ENCODE results near the gene FHL2.
A peak's percentile ranks its signal among the peaks of the same experiment; 100 is the strongest.

FHL2 gene

GRCh38 chr2:105403783-105404698, 5.2 kb upstream of the FHL2 start:
- Histone ChIP-seq H3K4me1 (ENCODE audit: control insufficient read depth, insufficient read depth, low read length) (peaks cover 7% of the 10 kb centered on the region), H3K27me3 (ENCODE audit: control insufficient read depth, insufficient read depth, low read length) (peaks cover 14% of the 10 kb centered on the region), H3K36me3 (ENCODE audit: control insufficient read depth, insufficient read depth, low read length) (no peaks in the 10 kb centered on the region), H3K9me3 (ENCODE audit: control insufficient read depth, insufficient read depth, low read length) (no peaks in the 10 kb centered on the region), H3K9ac (ENCODE audit: low read depth, low read length) (no peak overlapping the region), H3K4me3 (ENCODE audit: low read depth, low read length) (no peak overlapping the region)

- peaks cover 15% of the 10 kb centered on the region for H3K27me3 ChIP-seq (ENCODE audit: control insufficient read depth, insufficient read depth, low read length)
- H3K4me3 ChIP-seq (ENCODE audit: low read depth, low read length), result no peak overlapping the region
- no peaks in the 10 kb centered on the region for H3K9me3 ChIP-seq (ENCODE audit: control insufficient read depth, insufficient read depth, low read length)
- H3K9ac ChIP-seq (ENCODE audit: low read depth, low read length), result no peak overlapping the region
- no peaks in the 10 kb centered on the region for H3K36me3 ChIP-seq (ENCODE audit: control insufficient read depth, insufficient read depth, low read length)
- peaks cover 7% of the 10 kb centered on the region for H3K4me1 ChIP-seq (ENCODE audit: control insufficient read depth, insufficient read depth, low read length)
These were observed 4.5 kb upstream of the FHL2 start for GRCh38 chr2:105403241-105403782.

GRCh38 chr2:105402809-105403208, 4.0 kb upstream of the FHL2 start:
- Histone ChIP-seq H3K9me3 (ENCODE audit: control insufficient read depth, insufficient read depth, low read length) (no peaks in the 10 kb centered on the region), H3K9ac (ENCODE audit: low read depth, low read length) (no peak overlapping the region), H3K4me1 (ENCODE audit: control insufficient read depth, insufficient read depth, low read length) (peaks cover 7% of the 10 kb centered on the region)

GRCh38 chr2:105401867-105402266, 3.0 kb upstream of the FHL2 start:
- Histone ChIP-seq H3K27me3 (ENCODE audit: control insufficient read depth, insufficient read depth, low read length) (peaks cover 15% of the 10 kb centered on the region), H3K36me3 (ENCODE audit: control insufficient read depth, insufficient read depth, low read length) (no peaks in the 10 kb centered on the region), H3K4me1 (ENCODE audit: control insufficient read depth, insufficient read depth, low read length) (peaks cover 7% of the 10 kb centered on the region), H3K4me3 (ENCODE audit: low read depth, low read length) (no peak overlapping the region), H3K9me3 (ENCODE audit: control insufficient read depth, insufficient read depth, low read length) (no peaks in the 10 kb centered on the region), H3K9ac (ENCODE audit: low read depth, low read length) (no peak overlapping the region)

More at GRCh38 chr2:105402809-105403208, 4.0 kb upstream of the FHL2 start:
- H3K4me3 ChIP-seq (ENCODE audit: low read depth, low read length), result no peak overlapping the region
- peaks cover 15% of the 10 kb centered on the region for H3K27me3 ChIP-seq (ENCODE audit: control insufficient read depth, insufficient read depth, low read length)
- H3K36me3 ChIP-seq (ENCODE audit: control insufficient read depth, insufficient read depth, low read length), result no peaks in the 10 kb centered on the region

- Histone ChIP-seq H3K4me3 (ENCODE audit: low read depth, low read length) (no peak overlapping the region), H3K9me3 (ENCODE audit: control insufficient read depth, insufficient read depth, low read length) (no peaks in the 10 kb centered on the region), H3K9ac (ENCODE audit: low read depth, low read length) (no peak overlapping the region), H3K27me3 (ENCODE audit: control insufficient read depth, insufficient read depth, low read length) (peaks cover 15% of the 10 kb centered on the region), H3K4me1 (ENCODE audit: control insufficient read depth, insufficient read depth, low read length) (peaks cover 7% of the 10 kb centered on the region), H3K36me3 (ENCODE audit: control insufficient read depth, insufficient read depth, low read length) (no peaks in the 10 kb centered on the region)
These were observed 1.3 kb upstream of the FHL2 start for GRCh38 chr2:105400138-105400540.

GRCh38 chr2:105399207-105399861, 483 bp upstream of the FHL2 start:
- Histone ChIP-seq H3K4me1 (ENCODE audit: control insufficient read depth, insufficient read depth, low read length) (peaks cover 7% of the 10 kb centered on the region), H3K27me3 (ENCODE audit: control insufficient read depth, insufficient read depth, low read length) (peaks cover 15% of the 10 kb centered on the region), H3K4me3 (ENCODE audit: low read depth, low read length) (peak overlapping the region; percentile 90), H3K9ac (ENCODE audit: low read depth, low read length) (no peak overlapping the region), H3K9me3 (ENCODE audit: control insufficient read depth, insufficient read depth, low read length) (no peaks in the 10 kb centered on the region), H3K36me3 (ENCODE audit: control insufficient read depth, insufficient read depth, low read length) (no peaks in the 10 kb centered on the region)

GRCh38 chr2:105397953-105398335, 907 bp downstream of the FHL2 start:
- peaks cover 15% of the 10 kb centered on the region for H3K27me3 ChIP-seq (ENCODE audit: control insufficient read depth, insufficient read depth, low read length)
- peak overlapping the region; percentile 90 for H3K4me3 ChIP-seq (ENCODE audit: low read depth, low read length)
- H3K4me1 ChIP-seq (ENCODE audit: control insufficient read depth, insufficient read depth, low read length), result peaks cover under 1% of the 10 kb centered on the region
- no peaks in the 10 kb centered on the region for H3K36me3 ChIP-seq (ENCODE audit: control insufficient read depth, insufficient read depth, low read length)
- H3K9me3 ChIP-seq (ENCODE audit: control insufficient read depth, insufficient read depth, low read length), result no peaks in the 10 kb centered on the region
- no peak overlapping the region for H3K9ac ChIP-seq (ENCODE audit: low read depth, low read length)

- Histone ChIP-seq H3K4me3 (ENCODE audit: low read depth, low read length) (no peak overlapping the region), H3K9me3 (ENCODE audit: control insufficient read depth, insufficient read depth, low read length) (no peaks in the 10 kb centered on the region), H3K36me3 (ENCODE audit: control insufficient read depth, insufficient read depth, low read length) (no peaks in the 10 kb centered on the region), H3K27me3 (ENCODE audit: control insufficient read depth, insufficient read depth, low read length) (peaks cover 15% of the 10 kb centered on the region), H3K9ac (ENCODE audit: low read depth, low read length) (no peak overlapping the region), H3K4me1 (ENCODE audit: control insufficient read depth, insufficient read depth, low read length) (no peaks in the 10 kb centered on the region)
These were observed 1.7 kb downstream of the FHL2 start for GRCh38 chr2:105397025-105397722.

- Histone ChIP-seq H3K4me3 (ENCODE audit: low read depth, low read length) (no peak overlapping the region), H3K27me3 (ENCODE audit: control insufficient read depth, insufficient read depth, low read length) (peaks cover 15% of the 10 kb centered on the region), H3K9me3 (ENCODE audit: control insufficient read depth, insufficient read depth, low read length) (no peaks in the 10 kb centered on the region), H3K4me1 (ENCODE audit: control insufficient read depth, insufficient read depth, low read length) (no peaks in the 10 kb centered on the region), H3K9ac (ENCODE audit: low read depth, low read length) (no peak overlapping the region), H3K36me3 (ENCODE audit: control insufficient read depth, insufficient read depth, low read length) (no peaks in the 10 kb centered on the region)
These were observed 2.4 kb downstream of the FHL2 start for GRCh38 chr2:105396254-105397024.

GRCh38 chr2:105395691-105396090, 3.2 kb downstream of the FHL2 start:
- H3K27me3 ChIP-seq (ENCODE audit: control insufficient read depth, insufficient read depth, low read length), result peaks cover 15% of the 10 kb centered on the region
- no peak overlapping the region for H3K4me3 ChIP-seq (ENCODE audit: low read depth, low read length)
- H3K9me3 ChIP-seq (ENCODE audit: control insufficient read depth, insufficient read depth, low read length), result no peaks in the 10 kb centered on the region
- H3K4me1 ChIP-seq (ENCODE audit: control insufficient read depth, insufficient read depth, low read length), result no peaks in the 10 kb centered on the region
- H3K36me3 ChIP-seq (ENCODE audit: control insufficient read depth, insufficient read depth, low read length), result no peaks in the 10 kb centered on the region
- no peak overlapping the region for H3K9ac ChIP-seq (ENCODE audit: low read depth, low read length)
